HG02885 (cell line): ENCODE data around the gene TLN1.

Experiments used
- ATAC-seq: cut with Tn5 transposase; IDR thresholded peaks from one replicate; pipeline ENCODE4 v1.9.1; 2021; ENCODE audit warnings: mild to moderate bottlenecking; ENCODE audit not compliant: unreplicated experiment, poor library complexity

TLN1 gene

DNA sequence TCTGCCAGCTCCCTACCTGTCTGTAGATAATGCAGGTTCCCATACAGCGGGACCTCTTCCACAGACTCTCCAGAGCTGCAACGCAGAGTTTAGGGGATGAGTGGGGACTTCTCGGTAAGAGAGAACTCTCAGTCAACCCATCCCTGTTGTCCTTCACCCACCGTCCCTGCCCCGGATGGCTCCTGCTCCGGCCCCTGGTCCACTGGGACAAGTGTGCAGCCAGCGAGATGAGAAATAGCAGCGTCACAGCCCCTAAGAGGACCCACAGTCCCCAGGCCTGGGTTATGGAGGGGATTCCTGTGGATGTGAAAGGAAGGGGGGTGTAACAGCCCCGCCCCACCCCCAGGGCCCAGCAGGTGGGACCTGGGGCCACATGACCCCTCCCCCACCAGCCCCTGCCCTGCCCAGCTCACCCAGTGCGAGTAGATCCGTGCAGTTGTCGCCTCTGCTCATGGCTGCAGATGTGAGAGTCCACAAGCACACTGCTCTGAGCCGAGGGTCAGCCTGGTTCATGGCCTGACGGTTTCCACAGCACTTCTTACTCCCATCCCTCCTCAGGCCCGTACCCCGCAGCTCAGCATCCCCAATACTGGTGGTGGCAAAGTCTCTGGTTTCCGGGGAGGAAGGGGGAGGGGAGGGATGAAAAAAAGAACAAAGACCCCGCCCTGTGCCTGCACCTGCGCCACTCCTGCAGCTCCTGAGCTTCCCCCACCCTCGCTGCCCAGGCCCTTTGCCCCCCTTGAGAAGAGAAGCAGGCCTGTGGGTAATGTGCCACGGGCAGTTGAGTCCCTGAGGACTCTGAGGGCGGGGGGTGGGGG lies 81.4 kb downstream of the TLN1 start, which contains the start of gene SIT1:
TSS of gene SIT1 (minus strand) at position 591 of the 818 bp plus-strand sequence. CDS start at position 513, 78 bp downstream.
- no peak for ATAC-seq

DNA sequence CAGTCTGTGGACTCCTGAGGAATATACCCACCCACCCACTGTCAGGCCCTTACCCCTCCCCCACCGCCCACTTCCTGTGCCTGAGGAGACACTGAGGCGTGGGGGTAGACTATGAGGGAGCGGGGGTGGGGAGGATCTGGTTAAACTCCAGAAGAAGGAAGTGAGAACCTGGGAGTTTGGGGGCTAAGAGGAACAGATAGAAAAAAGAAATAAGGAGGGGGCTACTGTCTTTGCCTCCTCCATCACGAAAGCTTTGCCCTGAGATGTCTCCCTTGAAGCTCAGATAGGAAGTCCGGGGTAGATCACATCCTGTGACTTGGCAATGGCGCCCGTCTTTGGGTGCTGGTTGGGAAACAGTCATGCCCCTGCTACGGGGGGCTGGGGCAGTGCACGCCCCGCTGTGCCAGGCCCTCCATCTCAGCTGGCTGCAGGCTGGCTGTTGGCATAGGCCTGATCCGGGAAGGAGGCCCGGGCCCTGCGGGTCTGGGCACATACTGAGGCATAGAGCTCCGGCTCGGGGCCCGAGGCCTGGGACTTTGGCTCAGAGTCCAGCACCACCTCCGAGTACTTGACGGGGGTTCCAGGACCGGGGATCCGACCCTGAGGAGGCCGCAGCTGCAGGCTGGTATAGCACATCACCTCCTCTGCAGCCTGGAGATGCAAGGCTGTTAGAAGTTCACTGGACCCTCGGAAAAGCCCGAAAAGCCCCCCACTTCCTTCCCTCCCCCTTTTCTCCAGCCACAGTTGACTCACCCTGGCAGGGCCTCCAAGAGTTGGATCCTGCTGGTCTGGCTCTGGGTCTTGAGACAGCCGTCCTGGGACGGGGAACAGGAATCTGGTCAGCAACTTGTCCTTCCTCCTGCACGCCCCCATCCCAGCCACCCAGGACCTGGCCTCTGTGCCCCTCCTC lies 82.3 kb downstream of the TLN1 start:
- ATAC-seq = no peak
